OCI-LY7 (cell line): ENCODE results near the gene TMEM171. TPM values are rescaled to one million over a fixed set of nuclear protein-coding genes. Genes with fewer than 3 reads are reported as not detected.

Experiments
- BruUV-seq: library from RNA; stranded (reverse); fragments of 400-500 nt; replicated peaks from 2 replicates; lab custom pipeline; 2021; lab: Mats Ljungman, UMichigan
- CTCF ChIA-PET: fragments of 300-600 bp; sonication (Branson Sonifier 250); formaldehyde crosslinking; loops from one replicate; lab custom pipeline; 2022; ENCODE audit warnings: antibody characterized with exemption; ENCODE audit not compliant: unreplicated experiment; lab: Charles Lee
- POLR2A ChIA-PET: fragments of 300-600 bp; sonication (Branson Sonifier 250); formaldehyde crosslinking; loops from one replicate; lab custom pipeline; 2022; ENCODE audit warnings: antibody characterized with exemption; lab: Charles Lee
- DNase-seq: peaks from one replicate; pipeline ENCODE4 v3.0.0-alpha.2; 2015; ENCODE audit warnings: low spot score
- H2AFZ ChIP-seq: fragments of 200-600 bp; sonication (generic), shearing (Covaris generic); 2 replicates; pipeline ENCODE4 v1.6.1; 2014; ENCODE audit warnings: mild to moderate bottlenecking, antibody characterized with exemption, low read length, moderate library complexity
- H3K27ac ChIP-seq: fragments of 200-600 bp; sonication (generic); 2 replicates; pipeline ENCODE4 v1.5.1; 2014; ENCODE audit warnings: mixed run types, low read depth, mild to moderate bottlenecking, moderate library complexity, low read length, inconsistent platforms; ENCODE audit not compliant: poor library complexity, severe bottlenecking
- H3K36me3 ChIP-seq: fragments of 200-600 bp; sonication (generic); 2 replicates; pipeline ENCODE4 v1.6.1; 2014; ENCODE audit warnings: mild to moderate bottlenecking, antibody characterized with exemption, low read length, moderate library complexity, mixed read lengths; ENCODE audit not compliant: insufficient read depth
- H3K4me1 ChIP-seq: fragments of 200-600 bp; sonication (generic); 2 replicates; pipeline ENCODE4 v1.5.1; 2014; ENCODE audit warnings: mild to moderate bottlenecking, low read length; ENCODE audit not compliant: insufficient read depth, poor library complexity, severe bottlenecking
- H3K4me2 ChIP-seq: fragments of 200-600 bp; sonication (generic); 2 replicates; pipeline ENCODE4 v1.6.1; 2014; ENCODE audit warnings: mild to moderate bottlenecking, low read length
- H3K4me3 ChIP-seq: fragments of 200-600 bp; sonication (generic); 2 replicates; pipeline ENCODE4 v1.5.1; 2014; ENCODE audit warnings: mild to moderate bottlenecking, low read depth, low read length; ENCODE audit not compliant: poor library complexity, severe bottlenecking
- H3K79me2 ChIP-seq: fragments of 200-600 bp; sonication (generic); 2 replicates; pipeline ENCODE4 v1.6.1; 2016; ENCODE audit warnings: low read depth, mild to moderate bottlenecking, low read length, moderate library complexity, mixed read lengths; ENCODE audit not compliant: insufficient read depth
- H3K9me2 ChIP-seq: fragments of 200-600 bp; sonication (generic); 2 replicates; pipeline ENCODE4 v1.6.1; 2016; ENCODE audit warnings: mild to moderate bottlenecking, low read length, mixed read lengths; ENCODE audit not compliant: insufficient read depth
- H3K9me3 ChIP-seq: fragments of 200-600 bp; sonication (generic); 2 replicates; pipeline ENCODE4 v1.6.1; 2014; ENCODE audit warnings: mild to moderate bottlenecking, mixed run types, low read length, mixed read lengths
- H4K20me1 ChIP-seq: fragments of 200-600 bp; sonication (generic); 2 replicates; pipeline ENCODE4 v1.6.1; 2014; ENCODE audit warnings: mild to moderate bottlenecking, antibody characterized with exemption, low read length, moderate library complexity, mixed read lengths; ENCODE audit not compliant: insufficient read depth
- CTCF ChIP-seq: fragments of 200-600 bp; sonication (generic); conservative IDR thresholded peaks from 2 replicates; pipeline ENCODE4 v1.5.1; 2014; ENCODE audit warnings: mild to moderate bottlenecking, antibody characterized with exemption, low read length, moderate library complexity, mixed read lengths
- EZH2phosphoT487 ChIP-seq: fragments of 200-600 bp; sonication (generic); IDR thresholded peaks from 2 replicates; pipeline ENCODE4 v1.6.1; 2018; ENCODE audit warnings: low read depth, borderline replicate concordance, mild to moderate bottlenecking, mixed run types, antibody characterized with exemption, low read length, moderate library complexity, mixed read lengths
- intact Hi-C: fragments of 100-400 bp; cut with micrococcal nuclease; formaldehyde crosslinking; loops from one replicate; pipeline ENCODE4 v1.10.0; 2022; ENCODE audit not compliant: unreplicated experiment
- total RNA-seq, 2 experiments: library from RNA; depleted of rRNA in 1 of 2; stranded (reverse); fragments of >200 nt in 1 of 2; shearing (Covaris generic) in 1 of 2; gene quantifications; 2 replicates each; pipeline ENCODE4 v1.2.3, GENCODE V29; 2014 to 2022

Gene TMEM171
- total RNA-seq, 2 experiments from 2014 or later: not detected

GRCh38 chr5:73106335-73106734, 14.0 kb upstream of the TMEM171 start:
- H4K20me1 ChIP-seq: no peaks in the 10 kb centered on the region
- intact Hi-C loops: no loop called here
- H3K27ac ChIP-seq: no peak overlapping the region
- no peak overlapping the region for H3K4me3 ChIP-seq
- TF ChIP-seq EZH2phosphoT487: no peak
- TF ChIP-seq CTCF: no peak
- H3K4me2 ChIP-seq: no peak overlapping the region
- H3K9me3 ChIP-seq: 0 out of 2 replicates have a peak, but pooled peaks cover 5% of the 10 kb centered on the region
- DNase-seq: no peak
- H3K79me2 ChIP-seq: no peaks in the 10 kb centered on the region
- BruUV-seq: no TSS peak
- ChIA-PET POLR2A (interaction anchor here (0.6 kb wide), 1 partner anchor 442 kb away, joined by 4 read pairs; no protein-coding TSS in a partner anchor), CTCF (no interaction called here)
- H2AFZ ChIP-seq: no peak overlapping the region
- H3K36me3 ChIP-seq: no peaks in the 10 kb centered on the region
- H3K9me2 ChIP-seq: no peaks in the 10 kb centered on the region
- no peaks in the 10 kb centered on the region for H3K4me1 ChIP-seq

GRCh38 chr5:73110190-73110589, 10.2 kb upstream of the TMEM171 start:
- Histone ChIP-seq H3K9me3 (0 out of 2 replicates have a peak, but pooled peaks cover 5% of the 10 kb centered on the region), H3K27ac (no peak overlapping the region), H2AFZ (no peak overlapping the region), H3K4me2 (no peak overlapping the region), H4K20me1 (no peaks in the 10 kb centered on the region), H3K9me2 (no peaks in the 10 kb centered on the region), H3K79me2 (no peaks in the 10 kb centered on the region), H3K4me1 (no peaks in the 10 kb centered on the region), H3K4me3 (no peak overlapping the region), H3K36me3 (no peaks in the 10 kb centered on the region)
- POLR2A ChIA-PET: interaction anchor here (0.5 kb wide), 1 partner anchor 290 kb away, joined by 3 read pairs; no protein-coding TSS in a partner anchor
- no TSS peak for BruUV-seq
- TF ChIP-seq EZH2phosphoT487: no peak
- no peak for TF ChIP-seq CTCF
- CTCF ChIA-PET: no interaction called here
- DNase-seq: no peak
- intact Hi-C loops: no loop called here

GRCh38 chr5:73111536-73111935, 8.8 kb upstream of the TMEM171 start:
- Histone ChIP-seq H3K36me3 (no peaks in the 10 kb centered on the region), H3K4me3 (no peak overlapping the region), H3K27ac (no peak overlapping the region), H2AFZ (no peak overlapping the region), H3K9me2 (no peaks in the 10 kb centered on the region), H3K4me1 (no peaks in the 10 kb centered on the region), H3K79me2 (no peaks in the 10 kb centered on the region), H4K20me1 (no peaks in the 10 kb centered on the region), H3K9me3 (0 out of 2 replicates have a peak, but pooled peaks cover 5% of the 10 kb centered on the region), H3K4me2 (no peak overlapping the region)
- intact Hi-C loops: no loop called here
- CTCF ChIA-PET: no interaction called here
- no peak for TF ChIP-seq CTCF
- no peak for DNase-seq
- BruUV-seq: no TSS peak
- POLR2A ChIA-PET: interaction anchor here (0.6 to 1.1 kb wide), 4 partner anchors 10 to 606 kb away, joined by 3 to 4 read pairs (median 3); no protein-coding TSS in a partner anchor
